Measurements from ENCODE around the gene ARHGAP45. TPM values are rescaled to one million over a fixed set of nuclear protein-coding genes. Genes with fewer than 3 reads are reported as not detected.

The ARHGAP45 gene
- total RNA-seq, 4 donors from 2014 or later = 11.5 to 13.4 (median 12.6) TPM

GRCh38 chr19:1105873-1106840, 39.2 kb downstream of the ARHGAP45 start:
- Histone ChIP-seq H3K4me3 (peak overlapping the region; percentile 93), H3K27ac (peak overlapping the region; percentile 100), H3K4me1 (peaks cover 63% of the 10 kb centered on the region), H3K27me3 (no peaks in the 10 kb centered on the region), H3K9me3 (no peaks in the 10 kb centered on the region), H3K36me3 (peaks cover 54% of the 10 kb centered on the region)
- no peak for DNase-seq (ENCODE audit: low spot score in 2 of 2)
- TF ChIP-seq POLR2A (IDR thresholded peaks at IDR 0.05) (no peak), POLR2AphosphoS5 (IDR thresholded peaks at IDR 0.05) (no peak), EP300 (IDR thresholded peaks at IDR 0.05) (no peak)
- WGBS = 96% methylated on average over 6 of the region's 32 CpGs

- 51% methylated on average over 5 of the region's 17 CpGs for WGBS
Measured at GRCh38 chr19:1106841-1107660, 40.1 kb downstream of the ARHGAP45 start.

GRCh38 chr19:1107661-1108261, 40.8 kb downstream of the ARHGAP45 start:
- Histone ChIP-seq H3K27ac (no peak overlapping the region), H3K9me3 (no peaks in the 10 kb centered on the region), H3K36me3 (peaks cover 64% of the 10 kb centered on the region), H3K4me3 (no peak overlapping the region), H3K27me3 (no peaks in the 10 kb centered on the region), H3K4me1 (peaks cover 60% of the 10 kb centered on the region)
- DNase-seq (ENCODE audit: low spot score in 2 of 2) = no peak
- TF ChIP-seq POLR2AphosphoS5 (IDR thresholded peaks at IDR 0.05) = no peak
- 71% methylated on average over 6 of the region's 25 CpGs for WGBS

More at GRCh38 chr19:1106841-1107660, 40.1 kb downstream of the ARHGAP45 start:
- peaks cover 62% of the 10 kb centered on the region for H3K4me1 ChIP-seq
- no peak overlapping the region for H3K4me3 ChIP-seq
- H3K9me3 ChIP-seq = no peaks in the 10 kb centered on the region
- TF ChIP-seq EP300 (IDR thresholded peaks at IDR 0.05) (no peak), POLR2A (IDR thresholded peaks at IDR 0.05) (no peak), CTCF (IDR thresholded peaks at IDR 0.05) (no peak), POLR2AphosphoS5 (IDR thresholded peaks at IDR 0.05) (no peak)
- no peaks in the 10 kb centered on the region for H3K27me3 ChIP-seq
- peaks cover 60% of the 10 kb centered on the region for H3K36me3 ChIP-seq
- no peak for DNase-seq (ENCODE audit: low spot score in 2 of 2)
- H3K27ac ChIP-seq = no peak overlapping the region

GRCh38 chr19:1108291-1109031, 41.5 kb downstream of the ARHGAP45 start:
- no peaks in the 10 kb centered on the region for H3K9me3 ChIP-seq
- no peak for DNase-seq (ENCODE audit: low spot score in 2 of 2)
- 91% methylated on average over 60 of the region's 89 CpGs for WGBS
- TF ChIP-seq POLR2AphosphoS5 (IDR thresholded peaks at IDR 0.05) (no peak), POLR2A (IDR thresholded peaks at IDR 0.05) (no peak), EP300 (IDR thresholded peaks at IDR 0.05) (no peak), CTCF (IDR thresholded peaks at IDR 0.05) (no peak)
- peaks cover 60% of the 10 kb centered on the region for H3K4me1 ChIP-seq
- no peak overlapping the region for H3K27ac ChIP-seq
- H3K36me3 ChIP-seq = peaks cover 70% of the 10 kb centered on the region
- no peak overlapping the region for H3K4me3 ChIP-seq
- no peaks in the 10 kb centered on the region for H3K27me3 ChIP-seq

- Histone ChIP-seq H3K27ac (no peak overlapping the region), H3K27me3 (no peaks in the 10 kb centered on the region), H3K4me3 (no peak overlapping the region), H3K36me3 (peaks cover 75% of the 10 kb centered on the region), H3K9me3 (no peaks in the 10 kb centered on the region), H3K4me1 (peaks cover 65% of the 10 kb centered on the region)
- WGBS = 95% methylated on average over 10 of the region's 48 CpGs
- TF ChIP-seq CTCF (IDR thresholded peaks at IDR 0.05) (no peak), POLR2A (IDR thresholded peaks at IDR 0.05) (no peak), EP300 (IDR thresholded peaks at IDR 0.05) (no peak), POLR2AphosphoS5 (IDR thresholded peaks at IDR 0.05) (no peak)
- DNase-seq (ENCODE audit: low spot score in 2 of 2) = no peak
Measured at GRCh38 chr19:1109032-1109551, 42.1 kb downstream of the ARHGAP45 start.

Measured in suprapubic skin (tissue), 4 donors.